ENCODE measurements around the gene SPAG16. TPM values are rescaled to one million over a fixed set of nuclear protein-coding genes. Genes with fewer than 3 reads are reported as not detected.
A peak's percentile ranks its signal among the peaks of the same experiment; 100 is the strongest.
"Not testable (repeated sequence)": the region's sequence is repeated elsewhere in the genome, so short reads cannot be mapped to it uniquely, and the experiment has no call there.

SPAG16 gene
- polyA plus RNA-seq, 4 donors = 52.3 to 69.7 (median 66.3) TPM

GRCh38 chr2:214057986-214058385 is 773.7 kb downstream of the SPAG16 start:
- DNase-seq (ENCODE audit: low read depth in 4 of 4, low spot score in 2 of 4) = no peak

- DNase-seq (ENCODE audit: low read depth in 4 of 4, low spot score in 2 of 4) = not testable (repeated sequence)
These were observed 778.0 kb downstream of the SPAG16 start for GRCh38 chr2:214062279-214062678.

- no peak for DNase-seq (ENCODE audit: low read depth in 4 of 4, low spot score in 2 of 4)
These were observed 780.2 kb downstream of the SPAG16 start for GRCh38 chr2:214064471-214064870.

- DNase-seq (ENCODE audit: low read depth in 4 of 4, low spot score in 2 of 4) = no peak
These were observed 782.6 kb downstream of the SPAG16 start for GRCh38 chr2:214066862-214067261.

- peak in 2 of 4 donors; percentile 7 to 20 for DNase-seq (ENCODE audit: low read depth in 4 of 4, low spot score in 2 of 4)
These were observed 785.0 kb downstream of the SPAG16 start for GRCh38 chr2:214069254-214069653.

GRCh38 chr2:214075456-214075855 is 791.2 kb downstream of the SPAG16 start:
- DNase-seq (ENCODE audit: low read depth in 4 of 4, low spot score in 2 of 4) = no peak

GRCh38 chr2:214076527-214076926 is 792.3 kb downstream of the SPAG16 start:
- DNase-seq (ENCODE audit: low read depth in 4 of 4, low spot score in 2 of 4) = no peak

- no peak for DNase-seq (ENCODE audit: low read depth in 4 of 4, low spot score in 2 of 4)
These were observed 793.5 kb downstream of the SPAG16 start for GRCh38 chr2:214077727-214078126.

GRCh38 chr2:214079032-214079431 is 794.8 kb downstream of the SPAG16 start:
- DNase-seq (ENCODE audit: low read depth in 4 of 4, low spot score in 2 of 4) = no peak

GRCh38 chr2:214088536-214088935 is 804.3 kb downstream of the SPAG16 start:
- no peak for DNase-seq (ENCODE audit: low read depth in 4 of 4, low spot score in 2 of 4)

- no peak for DNase-seq (ENCODE audit: low read depth in 4 of 4, low spot score in 2 of 4)
These were observed 812.0 kb downstream of the SPAG16 start for GRCh38 chr2:214096208-214096715.

- no peak for DNase-seq (ENCODE audit: low read depth in 4 of 4, low spot score in 2 of 4)
These were observed 814.5 kb downstream of the SPAG16 start for GRCh38 chr2:214098811-214099210.

GRCh38 chr2:214100488-214100887 is 816.2 kb downstream of the SPAG16 start:
- no peak for DNase-seq (ENCODE audit: low read depth in 4 of 4, low spot score in 2 of 4)

- DNase-seq (ENCODE audit: low read depth in 4 of 4, low spot score in 2 of 4) = peak; percentile 9 to 32 (median 12)
These were observed 819.2 kb downstream of the SPAG16 start for GRCh38 chr2:214103276-214104001.

- DNase-seq (ENCODE audit: low read depth in 4 of 4, low spot score in 2 of 4) = no peak
These were observed 820.0 kb downstream of the SPAG16 start for GRCh38 chr2:214104219-214104618.

GRCh38 chr2:214104967-214105366 is 820.7 kb downstream of the SPAG16 start:
- no peak for DNase-seq (ENCODE audit: low read depth in 4 of 4, low spot score in 2 of 4)

- DNase-seq (ENCODE audit: low read depth in 4 of 4, low spot score in 2 of 4) = no peak
These were observed 823.5 kb downstream of the SPAG16 start for GRCh38 chr2:214107726-214108125.

GRCh38 chr2:214108598-214108997 is 824.3 kb downstream of the SPAG16 start:
- DNase-seq (ENCODE audit: low read depth in 4 of 4, low spot score in 2 of 4) = no peak

- DNase-seq (ENCODE audit: low read depth in 4 of 4, low spot score in 2 of 4) = no peak
These were observed 832.8 kb downstream of the SPAG16 start for GRCh38 chr2:214117054-214117453.

- DNase-seq (ENCODE audit: low read depth in 4 of 4, low spot score in 2 of 4) = no peak
These were observed 841.9 kb downstream of the SPAG16 start for GRCh38 chr2:214126135-214126534.

GRCh38 chr2:214127170-214127569 is 842.9 kb downstream of the SPAG16 start:
- DNase-seq (ENCODE audit: low read depth in 4 of 4, low spot score in 2 of 4) = no peak

- no peak for DNase-seq (ENCODE audit: low read depth in 4 of 4, low spot score in 2 of 4)
These were observed 843.3 kb downstream of the SPAG16 start for GRCh38 chr2:214127571-214127970.
